Stimulated activated CD4-positive, alpha-beta T cell treated with anti-CD3 and anti-CD28 coated beads, Interleukin-4, amount 100 ng/mL, for 48 hours (primary cell): Measurements from ENCODE around the gene CPVL.

ENCODE experiments used
- DNase-seq, 2 donors: peaks; one replicate each; pipeline ENCODE4 v3.0.0-alpha.2; 2020; ENCODE audit warnings: low read depth in 2 of 2

CPVL gene

DNA sequence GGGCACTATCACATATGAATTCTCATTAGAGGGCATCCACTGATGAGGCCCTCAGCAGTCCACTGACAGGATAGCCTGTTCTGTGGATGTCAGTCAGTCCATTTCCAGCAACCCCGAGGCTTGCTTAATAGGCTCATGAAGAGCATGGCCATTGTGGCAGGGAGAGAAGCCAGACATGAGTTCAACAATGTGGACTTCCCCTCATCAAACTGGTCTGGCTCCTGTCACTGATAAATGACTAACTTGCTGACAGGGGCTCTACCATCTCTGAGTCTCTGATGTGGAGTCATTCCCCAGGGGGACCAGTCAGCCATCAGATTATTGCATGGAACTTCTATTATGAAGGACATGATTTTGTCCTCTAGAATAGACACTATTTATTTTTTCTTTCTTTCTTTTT is 168.5 kb downstream of the CPVL start:
- DNase-seq: no peak

DNA sequence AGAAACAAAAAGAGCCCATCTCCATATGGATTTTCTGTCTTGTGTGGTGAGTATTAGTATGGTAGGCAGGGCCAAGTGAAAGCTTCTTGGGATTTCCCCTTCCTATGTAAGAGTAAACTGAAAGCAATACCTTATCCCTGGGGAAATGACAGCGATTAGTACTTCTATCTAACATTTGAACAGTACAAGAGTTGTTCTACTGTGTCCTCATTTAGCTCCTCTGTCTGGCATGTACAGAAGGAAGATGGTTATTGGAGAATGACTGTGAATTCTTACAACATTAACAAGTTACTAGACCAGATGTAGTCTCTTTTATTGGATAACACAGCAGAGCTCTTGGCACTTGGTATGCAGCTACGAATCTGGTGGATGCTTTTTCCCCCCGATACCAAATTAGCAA is 170.3 kb downstream of the CPVL start:
- no peak for DNase-seq

DNA sequence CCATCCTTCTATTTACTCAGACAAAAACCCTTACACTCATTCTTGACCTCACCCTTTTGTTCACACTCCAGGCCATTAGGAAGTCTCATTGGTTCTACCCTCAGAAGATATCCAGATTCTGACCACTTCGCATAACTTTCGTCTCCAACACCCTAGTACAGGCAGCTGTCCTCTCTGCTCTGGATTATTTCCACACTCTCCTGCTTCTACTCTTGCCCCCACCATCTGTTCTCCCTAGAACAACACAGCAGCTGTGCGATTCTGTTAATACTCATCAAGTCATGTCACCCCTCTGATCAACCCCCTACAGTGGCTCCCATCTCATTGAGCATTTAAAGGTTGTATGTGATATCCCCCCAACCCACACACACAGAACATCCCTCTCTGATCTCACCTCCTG is 172.7 kb downstream of the CPVL start:
- DNase-seq: no peak

DNA sequence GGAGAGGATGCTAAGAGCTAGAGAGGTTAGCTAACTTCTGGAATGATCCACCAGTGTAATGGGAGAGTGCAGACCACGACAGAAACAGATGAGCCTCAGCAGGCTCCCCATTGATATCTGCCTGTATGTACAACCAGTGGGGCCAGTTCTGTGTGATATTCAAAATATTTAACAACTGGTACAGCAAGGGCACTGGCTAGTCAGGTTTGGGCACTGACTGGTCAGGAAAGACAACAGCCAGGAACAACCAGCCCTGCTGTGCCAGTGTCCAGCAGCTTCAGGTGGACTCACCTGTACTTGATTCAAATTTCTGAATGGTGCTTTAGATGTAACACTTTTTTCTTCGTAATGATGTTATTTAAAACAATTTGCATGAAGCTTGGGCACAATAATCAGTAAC is 182.3 kb downstream of the CPVL start:
- DNase-seq: no peak

DNA sequence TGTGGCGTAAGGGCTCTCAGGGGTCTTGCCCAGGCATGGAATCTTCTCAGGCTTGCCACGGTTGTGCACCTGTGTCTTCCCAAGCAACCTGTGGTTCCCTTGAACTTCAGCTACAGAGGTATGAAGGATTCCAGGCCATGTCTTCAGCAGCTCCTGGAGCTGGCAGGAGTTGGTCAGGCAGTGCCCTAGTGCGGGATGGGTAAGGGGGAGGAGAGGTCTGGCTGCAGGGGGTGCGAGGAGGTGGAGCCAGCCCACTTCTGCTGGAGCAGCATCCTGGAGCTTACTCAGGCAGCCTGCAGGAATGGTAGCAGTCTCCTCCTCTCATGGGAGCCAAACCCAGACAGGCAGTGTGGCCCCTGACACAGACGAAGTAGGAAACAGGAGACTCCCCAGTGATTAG is 184.4 kb downstream of the CPVL start:
- no peak for DNase-seq

DNA sequence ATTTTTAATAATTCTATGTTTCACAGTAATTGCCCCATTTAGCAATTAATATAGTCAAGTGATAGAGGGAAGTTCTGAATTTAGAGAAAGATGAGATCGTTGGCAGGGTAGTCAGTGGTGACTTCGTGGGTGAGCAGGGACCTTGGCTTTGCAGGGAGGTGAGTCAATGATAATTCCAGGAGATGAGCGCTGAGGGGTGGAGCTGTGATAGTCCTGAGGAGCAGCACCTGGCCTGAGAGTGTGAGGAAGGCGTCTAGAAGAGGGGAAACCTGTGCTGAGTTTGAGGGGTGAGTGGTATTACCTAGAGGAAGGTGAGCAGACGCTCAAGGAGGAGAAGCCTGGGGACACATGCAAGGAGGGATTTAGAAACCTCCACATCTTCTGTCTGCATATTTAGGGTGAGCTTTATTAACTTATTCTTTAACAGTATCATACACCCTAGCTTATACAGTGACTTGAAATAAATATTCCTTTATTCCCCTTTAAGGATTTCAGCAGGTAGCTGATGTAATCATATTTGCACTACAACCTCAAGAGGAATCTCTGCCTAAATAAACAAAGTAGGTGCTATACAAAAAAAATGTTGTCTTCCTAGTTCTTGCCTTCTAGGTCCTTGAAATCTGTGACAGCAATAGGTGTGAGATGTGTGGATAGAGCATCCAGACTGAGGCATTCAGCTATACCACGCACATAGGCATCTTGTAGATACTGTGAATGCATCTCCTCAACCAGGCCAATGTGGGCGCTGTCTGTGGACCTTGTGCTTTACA is 186.1 kb downstream of the CPVL start:
- no peak for DNase-seq

DNA sequence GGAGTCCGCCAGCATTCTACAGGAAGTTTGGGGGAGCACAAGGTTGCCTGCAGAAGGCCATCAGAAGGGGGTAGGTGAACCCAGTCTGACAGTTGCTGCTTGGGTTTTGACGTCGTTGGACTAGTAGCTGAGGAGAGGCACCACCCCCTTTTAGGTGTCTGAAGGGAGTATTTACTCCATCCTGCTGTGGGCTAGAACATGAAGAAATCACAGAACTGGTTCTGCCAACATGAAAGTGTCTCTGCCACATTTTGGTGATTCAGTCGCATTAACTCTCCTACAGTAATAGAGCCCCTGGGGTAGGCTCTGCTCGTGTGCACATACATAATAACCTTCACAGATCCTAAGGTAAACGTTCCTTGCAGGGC is 187.4 kb downstream of the CPVL start:
- no peak for DNase-seq

DNA sequence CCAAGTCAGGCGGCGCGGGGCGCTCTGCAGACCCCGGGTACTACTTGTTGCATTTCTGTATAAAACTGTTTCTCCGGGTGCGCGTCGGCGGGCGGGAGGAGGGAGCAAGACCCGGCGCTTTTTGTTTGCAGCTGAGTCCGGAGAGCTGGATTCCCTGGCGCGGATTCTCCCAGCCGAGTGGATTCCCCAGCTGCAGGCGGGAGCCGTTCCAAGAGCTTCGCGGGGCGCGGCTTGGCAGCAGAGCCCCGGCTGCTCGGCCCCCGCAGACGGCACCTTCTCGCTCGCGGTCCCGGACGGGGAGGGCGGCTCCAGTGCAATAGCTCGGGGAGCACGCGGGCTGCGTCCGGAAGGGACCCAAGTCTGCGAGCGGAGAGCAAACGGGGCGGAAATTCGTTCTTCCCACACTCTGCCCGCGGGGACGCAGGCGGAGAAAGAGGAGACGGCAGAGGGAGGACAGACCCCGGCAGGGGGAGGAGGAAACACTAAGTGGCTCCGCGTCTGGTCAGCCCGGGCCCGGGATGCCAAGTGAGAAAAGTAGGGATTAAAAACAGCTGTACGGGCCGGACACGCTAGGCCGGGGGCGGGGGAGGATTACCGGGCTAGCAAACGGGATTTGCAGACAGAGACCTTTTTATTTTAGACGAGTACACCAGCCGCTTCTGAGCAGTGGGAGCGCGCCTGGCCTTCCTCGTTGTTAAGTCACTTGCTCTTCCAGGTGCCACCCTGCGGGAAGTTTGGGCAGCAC is 187.9 kb downstream of the CPVL start, which contains the start of gene TRIL:
TSS of gene TRIL (minus strand) at position 96 of the 745 bp plus-strand sequence. CDS start 284 bp downstream, outside the sequence.
- no peak for DNase-seq

DNA sequence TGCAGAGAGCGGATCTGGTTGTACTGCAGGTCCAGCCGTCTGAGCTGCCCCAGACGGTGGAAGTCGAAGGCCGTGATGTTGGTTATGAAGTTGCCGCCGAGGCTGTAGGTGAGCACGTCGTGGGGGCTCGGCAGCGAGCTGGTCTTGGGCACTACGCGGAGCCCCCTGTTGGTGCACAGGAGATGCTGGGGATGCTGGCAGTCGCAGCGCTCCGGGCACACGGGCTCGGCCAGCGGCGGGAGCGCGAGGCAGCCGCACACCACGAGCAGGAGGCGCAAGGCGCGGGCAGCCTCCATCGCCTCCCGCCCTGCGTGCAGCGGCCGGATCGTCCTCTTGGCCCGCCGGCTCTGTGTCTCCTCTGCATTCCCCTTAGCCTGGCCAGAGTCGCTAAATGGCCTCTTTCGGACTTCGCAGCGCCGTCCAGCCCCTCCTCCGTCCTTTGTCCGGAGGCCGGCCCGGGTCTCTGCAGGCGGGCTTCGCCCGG is 188.5 kb downstream of the CPVL start:
- DNase-seq: no peak

DNA sequence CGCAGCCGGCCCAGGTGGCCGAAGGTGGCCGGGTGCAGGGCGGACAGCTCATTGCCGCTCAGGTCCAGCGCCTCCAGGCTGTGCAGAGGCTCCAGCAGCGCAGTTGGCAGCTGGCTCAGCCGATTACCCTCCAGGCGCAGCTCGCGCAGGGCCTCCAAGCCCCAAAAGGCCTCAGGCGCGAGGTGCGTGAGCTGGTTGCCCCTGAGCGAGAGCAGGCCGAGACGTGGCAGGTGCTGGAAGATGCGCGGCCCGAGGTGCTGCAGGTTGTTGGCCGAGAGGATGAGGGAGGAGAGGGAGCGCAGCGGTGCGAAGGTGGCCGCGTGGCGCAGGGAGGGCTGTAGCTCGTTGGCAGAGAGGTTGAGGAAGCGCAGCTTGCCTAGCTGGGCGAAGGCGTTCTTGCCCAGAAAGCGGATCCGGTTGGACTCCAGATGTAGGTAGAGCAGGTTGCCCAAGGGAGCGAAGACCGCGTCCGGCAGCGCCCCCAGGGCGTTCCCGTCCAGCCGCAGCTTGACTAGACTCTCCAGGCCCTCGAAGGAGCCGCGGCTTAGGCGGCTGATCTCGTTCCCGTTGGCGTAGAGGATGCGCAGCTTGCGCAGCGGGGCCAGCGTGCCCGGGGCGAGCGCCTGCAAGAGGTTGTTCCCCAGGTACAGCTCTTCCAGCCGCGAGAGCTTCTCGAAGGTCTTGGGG is 189.1 kb downstream of the CPVL start:
- DNase-seq: no peak

DNA sequence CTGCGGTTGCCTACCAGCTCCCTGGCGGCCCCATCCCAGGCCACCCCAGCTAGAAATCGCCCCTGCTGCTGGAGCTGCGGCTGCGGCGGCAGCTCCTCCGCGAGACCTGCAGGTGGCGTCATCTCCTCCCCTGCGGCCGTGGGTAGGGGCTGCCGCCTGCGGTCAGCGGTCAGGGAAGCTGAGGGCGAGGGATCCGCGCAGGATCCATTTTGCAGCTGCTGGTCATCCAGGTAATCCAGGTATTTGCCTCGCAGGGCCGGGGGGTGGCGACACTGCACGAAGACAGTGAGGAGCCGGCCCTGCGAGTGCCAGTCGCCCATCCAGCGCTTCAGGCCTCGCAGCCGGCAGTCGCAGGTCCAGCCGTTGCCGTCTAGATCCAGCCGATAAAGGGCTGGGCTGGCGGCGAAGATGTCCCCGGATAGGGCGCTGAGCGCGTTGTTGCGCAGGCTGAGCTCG is 189.7 kb downstream of the CPVL start:
- no peak for DNase-seq

DNA sequence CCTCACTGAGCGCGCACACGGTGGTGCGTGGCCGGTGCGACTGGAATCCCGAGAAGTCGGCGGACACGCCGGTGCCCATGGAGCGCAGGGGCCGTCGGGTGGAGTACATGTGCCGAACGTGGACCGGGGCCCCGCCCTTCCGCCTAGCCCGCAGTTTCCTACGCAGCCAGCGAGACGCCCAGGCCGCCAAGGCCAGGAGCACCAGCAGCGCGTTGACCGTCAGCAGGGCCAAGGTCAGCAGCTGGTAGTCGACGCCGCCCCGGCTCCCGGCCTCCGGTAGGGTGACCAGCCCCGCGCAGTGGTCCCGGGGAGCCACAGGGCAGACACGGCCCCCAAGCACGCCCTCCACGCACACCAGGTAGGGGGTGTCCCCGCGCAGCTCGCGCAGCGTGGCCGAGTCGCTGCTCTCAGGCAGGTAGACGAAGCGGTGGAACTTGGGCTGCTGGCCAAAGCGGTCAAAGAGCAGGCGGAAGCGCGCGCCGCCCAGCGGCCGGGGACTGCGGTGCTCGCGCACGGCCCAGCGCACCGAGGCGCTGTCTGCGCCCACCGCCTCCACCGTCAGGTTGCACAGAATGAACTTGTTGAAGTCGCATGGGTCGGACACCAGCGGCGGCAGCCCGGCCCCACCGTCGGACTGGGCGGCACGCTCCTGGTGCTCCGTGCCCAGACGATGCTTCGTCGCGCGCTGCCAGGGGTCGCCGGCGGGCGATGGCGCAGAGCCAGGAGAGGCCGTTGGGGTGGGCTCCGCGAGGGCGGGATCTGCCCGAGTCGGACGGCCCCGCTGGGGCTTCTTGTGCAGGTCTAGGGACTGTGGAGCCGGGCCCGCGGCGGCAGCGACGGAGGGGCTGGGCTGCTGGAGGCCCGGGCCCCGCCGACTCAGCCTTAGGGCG is 190.4 kb downstream of the CPVL start:
- peak in 1 of 2 donors; percentile 22 for DNase-seq

DNA sequence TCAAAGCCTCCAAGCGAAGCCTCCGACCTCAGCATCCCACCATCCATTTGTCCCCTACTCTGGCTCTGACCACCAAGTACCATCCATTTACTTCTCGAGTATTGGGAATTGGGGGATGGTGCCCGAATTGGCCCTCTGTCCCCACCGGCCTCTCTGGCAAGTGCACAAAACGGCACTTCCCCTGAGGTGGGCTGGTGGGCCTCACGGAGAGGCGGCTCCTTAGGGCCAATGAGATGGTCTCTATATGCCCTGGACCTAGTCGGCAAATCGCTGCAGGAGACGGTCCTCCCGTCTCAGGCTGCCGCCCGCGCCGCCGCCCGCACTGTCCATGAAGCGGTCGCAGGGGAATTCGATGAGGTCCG is 191.0 kb downstream of the CPVL start:
- no peak for DNase-seq

DNA sequence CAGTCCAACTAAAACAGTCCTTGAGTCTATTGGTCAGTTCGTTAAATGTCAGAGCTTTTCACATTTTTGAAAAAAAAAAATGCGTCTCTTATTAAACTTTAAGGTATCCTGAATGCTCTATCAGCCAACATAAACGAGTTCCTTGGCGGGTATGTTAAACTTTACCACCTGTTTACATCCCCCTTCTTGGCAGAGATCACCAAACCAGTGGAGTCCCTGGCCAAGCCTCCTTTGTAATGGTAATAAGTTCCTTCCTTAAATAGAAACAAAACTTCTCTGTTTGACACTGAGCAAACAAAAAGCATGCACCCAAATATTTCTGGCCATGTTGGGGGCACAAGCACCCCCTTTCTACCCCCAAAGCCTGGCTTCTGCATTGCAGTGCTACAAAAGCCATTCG is 191.4 kb downstream of the CPVL start:
- DNase-seq: no peak

DNA sequence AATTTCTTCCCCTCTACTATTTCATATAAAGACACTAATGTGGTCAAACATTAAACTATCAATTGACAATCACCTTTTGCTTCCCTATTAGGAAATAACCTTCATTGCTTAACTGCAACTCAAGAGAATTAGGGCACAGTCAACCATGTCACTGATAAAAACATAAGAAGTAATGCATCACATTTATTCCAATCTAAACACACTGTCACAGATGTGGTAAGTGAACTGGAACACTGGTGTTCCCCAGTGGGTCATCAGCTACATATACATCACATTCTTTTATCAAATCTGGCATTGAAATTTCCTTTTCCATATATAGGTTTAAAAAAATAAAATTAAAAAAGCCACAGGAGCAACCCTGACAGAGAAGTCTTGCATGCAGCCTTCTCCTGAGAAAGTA is 191.9 kb downstream of the CPVL start:
- DNase-seq: no peak

DNA sequence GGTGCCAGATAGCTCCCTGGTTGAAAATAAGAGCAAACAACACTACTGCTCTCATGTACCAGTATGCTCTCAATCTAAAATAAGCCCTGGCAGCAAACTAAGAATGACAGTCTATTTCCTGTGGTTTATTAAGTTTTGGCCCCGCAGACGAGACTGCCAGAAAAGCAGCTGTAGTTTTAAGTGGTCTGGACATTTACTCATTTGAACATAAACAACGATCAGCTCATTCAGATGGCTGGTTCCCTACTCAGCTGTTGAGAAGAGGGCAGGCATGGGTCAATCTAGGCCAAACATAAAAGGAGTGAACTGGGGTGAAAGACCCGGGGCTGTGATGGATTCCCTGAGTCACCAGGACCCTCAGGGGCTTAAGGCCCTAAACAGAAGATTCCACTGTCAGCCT is 192.7 kb downstream of the CPVL start:
- DNase-seq: no peak
